ENCODE measurements around the gene PDE8B. TPM values are rescaled to one million over a fixed set of nuclear protein-coding genes. Genes with fewer than 3 reads are reported as not detected.
"Not testable (repeated sequence)": the region's sequence is repeated elsewhere in the genome, so short reads cannot be mapped to it uniquely, and the experiment has no call there.

PDE8B gene
- total RNA-seq, 2 experiments from 2014 or later, result not detected

- Mint-ChIP-seq H3K36me3 (peaks cover 39% of the 10 kb centered on the region), H3K4me3 (no peak overlapping the region), H3K27me3 (no peaks in the 10 kb centered on the region), H3K27ac (no peak overlapping the region), H3K4me1 (ENCODE audit: low read depth) (no peaks in the 10 kb centered on the region), H3K9me3 (peaks cover 5% of the 10 kb centered on the region)
- POLR2A ChIA-PET, result no interaction called here
- CTCF ChIA-PET, result no interaction called here
- no peak for DNase-seq
- intact Hi-C loops (cut with micrococcal nuclease), result no loop called here
These were observed 233.9 kb downstream of the PDE8B start for GRCh38 chr5:77444356-77444755.

- H3K4me3 Mint-ChIP-seq, result no peak overlapping the region
These were observed 238.4 kb downstream of the PDE8B start for GRCh38 chr5:77448831-77449230.

GRCh38 chr5:77449277-77449676, 238.8 kb downstream of the PDE8B start:
- intact Hi-C loops (cut with micrococcal nuclease), result no loop called here
- Mint-ChIP-seq H3K36me3 (peaks cover 45% of the 10 kb centered on the region), H3K27me3 (no peaks in the 10 kb centered on the region), H3K4me3 (no peak overlapping the region), H3K27ac (no peak overlapping the region), H3K4me1 (ENCODE audit: low read depth) (no peaks in the 10 kb centered on the region), H3K9me3 (peaks cover 5% of the 10 kb centered on the region)
- ChIA-PET POLR2A (no interaction called here), CTCF (no interaction called here)
- DNase-seq, result no peak

More at GRCh38 chr5:77448831-77449230, 238.4 kb downstream of the PDE8B start:
- Mint-ChIP-seq H3K36me3 (peaks cover 47% of the 10 kb centered on the region), H3K4me1 (ENCODE audit: low read depth) (no peaks in the 10 kb centered on the region), H3K9me3 (peaks cover 5% of the 10 kb centered on the region), H3K27ac (no peak overlapping the region), H3K27me3 (no peaks in the 10 kb centered on the region)
- ChIA-PET CTCF (no interaction called here), POLR2A (no interaction called here)
- intact Hi-C loops (cut with micrococcal nuclease), result no loop called here
- DNase-seq, result no peak

- no peak for DNase-seq
- Mint-ChIP-seq H3K4me1 (ENCODE audit: low read depth) (no peaks in the 10 kb centered on the region), H3K27ac (no peak overlapping the region), H3K9me3 (peaks cover 5% of the 10 kb centered on the region), H3K27me3 (no peaks in the 10 kb centered on the region), H3K4me3 (no peak overlapping the region), H3K36me3 (peaks cover 42% of the 10 kb centered on the region)
- ChIA-PET POLR2A (no interaction called here), CTCF (no interaction called here)
- intact Hi-C loops (cut with micrococcal nuclease), result no loop called here
These were observed 239.5 kb downstream of the PDE8B start for GRCh38 chr5:77449981-77450380.

GRCh38 chr5:77452351-77452750, 241.9 kb downstream of the PDE8B start:
- intact Hi-C loops (cut with micrococcal nuclease), result no loop called here
- Mint-ChIP-seq H3K27ac (no peak overlapping the region), H3K4me1 (ENCODE audit: low read depth) (no peaks in the 10 kb centered on the region), H3K27me3 (no peaks in the 10 kb centered on the region), H3K9me3 (peaks cover 3% of the 10 kb centered on the region), H3K4me3 (no peak overlapping the region), H3K36me3 (peaks cover 27% of the 10 kb centered on the region)
- POLR2A ChIA-PET, result no interaction called here
- CTCF ChIA-PET, result no interaction called here
- DNase-seq, result no peak

GRCh38 chr5:77454123-77454522, 243.6 kb downstream of the PDE8B start:
- intact Hi-C loops (cut with micrococcal nuclease), result no loop called here
- H3K36me3 Mint-ChIP-seq, result peaks cover 14% of the 10 kb centered on the region
- no peak for DNase-seq
- H3K27me3 Mint-ChIP-seq, result no peaks in the 10 kb centered on the region
- no peak overlapping the region for H3K27ac Mint-ChIP-seq
- H3K9me3 Mint-ChIP-seq, result no peaks in the 10 kb centered on the region
- ChIA-PET CTCF (interaction anchor here (0.6 kb wide), 1 partner anchor 287 kb away, joined by 3 read pairs; no protein-coding TSS in a partner anchor), POLR2A (no interaction called here)
- H3K4me1 Mint-ChIP-seq (ENCODE audit: low read depth), result no peaks in the 10 kb centered on the region
- no peak overlapping the region for H3K4me3 Mint-ChIP-seq

- H3K27ac Mint-ChIP-seq, result no peak overlapping the region
- POLR2A ChIA-PET, result no interaction called here
These were observed 250.8 kb downstream of the PDE8B start for GRCh38 chr5:77461287-77461686.

GRCh38 chr5:77463905-77464304, 253.4 kb downstream of the PDE8B start:
- POLR2A ChIA-PET, result no interaction called here
- Mint-ChIP-seq H3K27ac (no peak overlapping the region), H3K4me3 (no peak overlapping the region), H3K4me1 (ENCODE audit: low read depth) (no peaks in the 10 kb centered on the region), H3K9me3 (peaks cover 2% of the 10 kb centered on the region), H3K27me3 (no peaks in the 10 kb centered on the region), H3K36me3 (peaks cover 8% of the 10 kb centered on the region)
- DNase-seq, result no peak
- CTCF ChIA-PET, result no interaction called here
- intact Hi-C loops (cut with micrococcal nuclease), result no loop called here

More at GRCh38 chr5:77461287-77461686, 250.8 kb downstream of the PDE8B start:
- H3K4me3 Mint-ChIP-seq, result no peak overlapping the region
- no peaks in the 10 kb centered on the region for H3K9me3 Mint-ChIP-seq
- intact Hi-C loops (cut with micrococcal nuclease), result no loop called here
- CTCF ChIA-PET, result no interaction called here
- H3K36me3 Mint-ChIP-seq, result peaks cover 2% of the 10 kb centered on the region
- H3K27me3 Mint-ChIP-seq, result no peaks in the 10 kb centered on the region
- no peaks in the 10 kb centered on the region for H3K4me1 Mint-ChIP-seq (ENCODE audit: low read depth)
- DNase-seq, result no peak

- POLR2A ChIA-PET; H3K4me3 Mint-ChIP-seq; H3K27ac Mint-ChIP-seq; intact Hi-C loops (cut with micrococcal nuclease); H3K4me1 Mint-ChIP-seq (ENCODE audit: low read depth); DNase-seq; CTCF ChIA-PET; H3K27me3 Mint-ChIP-seq: not testable (repeated sequence)
- H3K36me3 Mint-ChIP-seq, result peaks cover 29% of the 10 kb centered on the region
- H3K9me3 Mint-ChIP-seq, result peaks cover 17% of the 10 kb centered on the region
These were observed 258.4 kb downstream of the PDE8B start for GRCh38 chr5:77468875-77469274.

GRCh38 chr5:77475041-77475440, 264.6 kb downstream of the PDE8B start:
- H3K4me3 Mint-ChIP-seq; POLR2A ChIA-PET; H3K27me3 Mint-ChIP-seq; DNase-seq; H3K9me3 Mint-ChIP-seq; CTCF ChIA-PET; H3K27ac Mint-ChIP-seq; H3K4me1 Mint-ChIP-seq (ENCODE audit: low read depth); intact Hi-C loops (cut with micrococcal nuclease): not testable (repeated sequence)
- peaks cover 26% of the 10 kb centered on the region for H3K36me3 Mint-ChIP-seq

Other genes with a start within 250 kb of the PDE8B start
- 10 to 100 TPM; 26.5 to 27.6 TPM for gene AGGF1, start 180.3 kb upstream of the PDE8B start, total RNA-seq
- gene ZBED3, start 123.4 kb upstream of the PDE8B start, total RNA-seq, result 1 to 10 TPM in 1 of 2 experiments, under 1 TPM in 1; 0.61 to 1.2 TPM